Testis (tissue), 3 donors: ENCODE measurements around the gene PDE1A. TPM values are rescaled to one million over a fixed set of nuclear protein-coding genes. Genes with fewer than 3 reads are reported as not detected.

Experiments
- DNase-seq: peaks from one replicate; pipeline ENCODE4 v3.0.0-alpha.2; 2019
- H3K27ac ChIP-seq, 2 donors: fragments of 200-600 bp; sonication (generic); one replicate each; pipeline ENCODE4 v1.5.1; 2019
- H3K27me3 ChIP-seq: fragments of 200-600 bp; sonication (generic); one replicate; pipeline ENCODE4 v1.5.1; 2019
- H3K36me3 ChIP-seq: fragments of 200-600 bp; sonication (generic); one replicate; pipeline ENCODE4 v1.5.1; 2017; ENCODE audit warnings: low read depth; ENCODE audit errors: missing control alignments
- H3K4me1 ChIP-seq: fragments of 200-600 bp; sonication (generic); one replicate; pipeline ENCODE4 v1.5.1; 2019
- H3K4me3 ChIP-seq, 2 donors: fragments of 200-600 bp; sonication (generic); one replicate each; pipeline ENCODE4 v1.5.1; 2017 to 2019
- H3K9me3 ChIP-seq: fragments of 200-600 bp; sonication (generic); one replicate; pipeline ENCODE4 v1.5.1; 2017
- POLR2A ChIP-seq: fragments of 450-650 bp; IDR thresholded peaks from one replicate; pipeline ENCODE4 v1.6.1; 2017; ENCODE audit warnings: antibody characterized with exemption, mild to moderate bottlenecking, moderate library complexity
- WGBS, 2 donors: methylation state at CpG; one replicate each; pipeline ENCODE4 v1.1.5; 2018; 5-methylcytosine and 5-hydroxymethylcytosine counted together
- intact Hi-C: fragments of 100-400 bp; cut with DNase I; formaldehyde crosslinking; loops from one replicate; pipeline ENCODE4 v1.15.1; 2023; ENCODE audit warnings: low total_unique reads
- polyA plus RNA-seq: library from polyadenylated mRNA; stranded (reverse); fragments of 350-450 nt; fragmentation: Illumina TruSeq; extraction: RNeasy Lipid Tissue Mini Kit (QIAGEN cat#74804); gene quantifications from one replicate; pipeline ENCODE4 v1.2.3, GENCODE V29; 2014; ENCODE audit warnings: low read depth, low replicate concordance; ENCODE audit not compliant: insufficient read depth
- total RNA-seq, 2 donors: library from RNA; depleted of rRNA; stranded (reverse); fragments of >200 nt; gene quantifications; one replicate each; pipeline ENCODE4 v1.2.3, GENCODE V29; 2016
- TF ChIP-seq, protein P1 (sequence below), 3 experiments: fragments of 450-650 bp in 2 of 3; fragments of 200-600 bp in 1 of 3; sonication (generic) in 1 of 3; IDR thresholded peaks; one replicate each; pipeline ENCODE4 v1.5.1; 2016 to 2019; ENCODE audit warnings: antibody characterized with exemption in 3 of 3, mild to moderate bottlenecking in 2 of 3, moderate library complexity in 1 of 3

The PDE1A gene
- total and polyA plus RNA-seq, 3 donors from 2014 or later: 15.2 to 45.0 (median 29.8) TPM

DNA sequence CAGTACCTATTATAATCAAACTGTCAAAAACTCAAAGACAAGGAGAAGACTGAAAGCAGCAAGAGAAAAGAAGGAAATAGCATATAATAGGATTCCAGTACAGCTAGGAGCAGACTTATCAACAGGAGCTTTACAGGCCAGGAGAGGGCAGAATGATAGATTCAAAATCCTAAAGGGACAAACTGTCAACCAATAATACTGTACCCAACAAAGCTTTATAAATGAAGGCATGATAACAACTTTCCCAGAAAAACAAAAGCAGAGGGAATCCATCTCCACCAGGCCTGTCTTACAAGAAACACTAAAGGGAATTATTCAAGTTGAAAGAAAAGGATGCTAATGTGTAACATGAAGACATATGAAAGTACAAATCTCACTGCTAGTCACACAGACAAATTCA, 42.0 kb downstream of the PDE1A start:
- no peak for DNase-seq
- no peaks in the 10 kb centered on the region for H3K36me3 ChIP-seq
- no peaks in the 10 kb centered on the region for H3K27me3 ChIP-seq
- intact Hi-C loops: no loop called here
- no peak overlapping the region for H3K4me3 ChIP-seq
- no peaks in the 10 kb centered on the region for H3K9me3 ChIP-seq
- no peak overlapping the region for H3K27ac ChIP-seq
- TF ChIP-seq, protein P1, sequence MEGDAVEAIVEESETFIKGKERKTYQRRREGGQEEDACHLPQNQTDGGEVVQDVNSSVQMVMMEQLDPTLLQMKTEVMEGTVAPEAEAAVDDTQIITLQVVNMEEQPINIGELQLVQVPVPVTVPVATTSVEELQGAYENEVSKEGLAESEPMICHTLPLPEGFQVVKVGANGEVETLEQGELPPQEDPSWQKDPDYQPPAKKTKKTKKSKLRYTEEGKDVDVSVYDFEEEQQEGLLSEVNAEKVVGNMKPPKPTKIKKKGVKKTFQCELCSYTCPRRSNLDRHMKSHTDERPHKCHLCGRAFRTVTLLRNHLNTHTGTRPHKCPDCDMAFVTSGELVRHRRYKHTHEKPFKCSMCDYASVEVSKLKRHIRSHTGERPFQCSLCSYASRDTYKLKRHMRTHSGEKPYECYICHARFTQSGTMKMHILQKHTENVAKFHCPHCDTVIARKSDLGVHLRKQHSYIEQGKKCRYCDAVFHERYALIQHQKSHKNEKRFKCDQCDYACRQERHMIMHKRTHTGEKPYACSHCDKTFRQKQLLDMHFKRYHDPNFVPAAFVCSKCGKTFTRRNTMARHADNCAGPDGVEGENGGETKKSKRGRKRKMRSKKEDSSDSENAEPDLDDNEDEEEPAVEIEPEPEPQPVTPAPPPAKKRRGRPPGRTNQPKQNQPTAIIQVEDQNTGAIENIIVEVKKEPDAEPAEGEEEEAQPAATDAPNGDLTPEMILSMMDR (IDR thresholded peaks at IDR 0.05): no peak
- no peak for TF ChIP-seq POLR2A
- no peaks in the 10 kb centered on the region for H3K4me1 ChIP-seq

DNA sequence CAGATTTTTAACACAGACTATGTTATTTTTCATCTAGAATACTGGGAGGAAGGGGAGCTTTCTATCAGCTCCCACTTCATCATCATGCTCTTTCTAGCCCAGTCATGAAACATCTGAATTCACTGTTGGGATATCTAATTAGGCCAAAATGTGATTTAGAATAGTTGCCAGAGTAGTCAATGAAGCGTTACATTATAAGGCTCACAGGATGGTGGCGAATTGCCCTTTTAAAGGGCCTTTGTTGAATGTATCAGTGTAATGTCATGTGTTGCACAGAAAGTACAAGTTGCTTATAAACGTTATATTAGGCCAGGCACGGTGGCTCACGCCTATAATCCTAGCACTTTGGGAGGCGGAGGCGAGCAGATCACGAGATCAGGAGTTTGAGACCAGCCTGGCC, 45.6 kb downstream of the PDE1A start:
- Histone ChIP-seq H3K36me3 (no peaks in the 10 kb centered on the region), H3K4me3 (no peak overlapping the region), H3K27ac (peak overlapping the region in 1 of 2 donors; percentile 8), H3K4me1 (no peaks in the 10 kb centered on the region), H3K9me3 (no peaks in the 10 kb centered on the region), H3K27me3 (no peaks in the 10 kb centered on the region)
- 66 to 84% methylated on average over 8 of the region's 8 CpGs for WGBS, 2 donors
- intact Hi-C loops: no loop called here
- TF ChIP-seq POLR2A: no peak
- TF ChIP-seq, protein P1 (IDR thresholded peaks at IDR 0.05): no peak
- DNase-seq: peak; percentile 37

DNA sequence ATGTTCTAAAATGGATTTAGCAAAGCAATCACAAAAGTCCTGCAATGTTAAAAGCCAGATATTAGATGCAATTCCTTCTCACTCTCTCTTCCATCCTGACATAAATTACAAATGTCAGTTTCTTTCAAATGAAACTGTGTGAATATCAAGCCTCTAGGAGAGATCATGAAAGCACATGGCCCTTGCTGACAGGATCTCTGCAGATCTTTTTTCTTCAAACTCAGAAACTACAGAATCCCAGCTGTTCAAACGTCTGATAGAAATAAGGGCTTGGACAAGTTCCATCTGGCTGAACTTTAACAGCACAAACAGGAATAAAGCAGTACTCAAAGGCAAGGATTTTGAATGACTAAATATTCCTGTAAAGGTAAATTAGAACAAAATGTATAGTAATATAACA, 47.6 kb downstream of the PDE1A start:
- DNase-seq: no peak
- 20 to 34% methylated on average over 1 of the region's 1 CpG for WGBS, 2 donors
- intact Hi-C loops: no loop called here
- H3K4me1 ChIP-seq: no peaks in the 10 kb centered on the region
- TF ChIP-seq POLR2A: no peak
- TF ChIP-seq, protein P1 (IDR thresholded peaks at IDR 0.05): no peak
- H3K27ac ChIP-seq: peak overlapping the region in 1 of 2 donors; percentile 8
- no peaks in the 10 kb centered on the region for H3K9me3 ChIP-seq
- no peaks in the 10 kb centered on the region for H3K36me3 ChIP-seq
- H3K27me3 ChIP-seq: no peaks in the 10 kb centered on the region
- H3K4me3 ChIP-seq: no peak overlapping the region

DNA sequence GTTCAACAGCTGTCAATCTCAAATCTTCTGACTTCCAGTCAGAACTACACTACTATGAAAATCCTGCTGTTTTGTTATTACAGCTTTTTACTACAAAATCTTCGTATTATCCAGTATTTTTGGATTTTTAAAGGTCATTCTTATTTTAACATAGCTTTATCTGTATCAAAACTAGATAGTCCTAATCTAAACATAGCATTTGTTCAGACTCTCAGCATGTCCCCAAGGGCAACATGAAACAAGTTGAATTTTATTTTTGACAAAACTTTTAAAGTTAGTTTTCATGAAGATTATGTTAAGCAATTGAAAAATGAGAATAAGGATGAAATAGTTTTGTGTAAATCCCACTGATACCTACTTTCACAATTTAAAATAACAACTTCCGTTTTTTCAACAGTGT, 48.1 kb downstream of the PDE1A start:
- H3K36me3 ChIP-seq: no peaks in the 10 kb centered on the region
- WGBS, 2 donors: 28 to 32% methylated on average over 2 of the region's 2 CpGs
- H3K27me3 ChIP-seq: no peaks in the 10 kb centered on the region
- H3K27ac ChIP-seq: no peak overlapping the region
- H3K4me3 ChIP-seq: no peak overlapping the region
- no peak for DNase-seq
- intact Hi-C loops: no loop called here
- no peak for TF ChIP-seq POLR2A
- TF ChIP-seq, protein P1 (IDR thresholded peaks at IDR 0.05): no peak
- no peaks in the 10 kb centered on the region for H3K4me1 ChIP-seq
- H3K9me3 ChIP-seq: no peaks in the 10 kb centered on the region

DNA sequence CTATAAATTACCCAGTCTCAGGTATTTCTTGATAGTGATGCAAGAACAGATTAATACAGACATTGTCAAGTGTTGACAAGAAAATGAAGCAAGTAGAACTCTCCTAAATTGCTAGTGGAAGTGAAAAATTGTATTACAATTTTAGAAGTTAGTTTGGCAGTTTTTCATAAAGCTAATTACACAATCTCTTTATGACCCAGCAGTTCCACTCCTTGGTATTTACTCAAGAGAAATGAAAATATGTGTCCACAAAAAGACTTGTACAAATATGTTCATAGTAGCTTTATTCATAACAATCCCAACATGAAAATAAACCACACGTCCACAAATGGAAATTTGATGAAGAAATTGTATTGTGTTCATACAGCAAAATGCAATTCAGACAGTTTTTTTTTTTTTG, 49.4 kb downstream of the PDE1A start:
- Histone ChIP-seq H3K4me3 (no peak overlapping the region), H3K27ac (no peak overlapping the region), H3K27me3 (no peaks in the 10 kb centered on the region), H3K36me3 (no peaks in the 10 kb centered on the region), H3K9me3 (no peaks in the 10 kb centered on the region), H3K4me1 (no peaks in the 10 kb centered on the region)
- DNase-seq: no peak
- TF ChIP-seq, protein P1 (IDR thresholded peaks at IDR 0.05): no peak
- WGBS, 2 donors: 72 to 87% methylated on average over 1 of the region's 1 CpG
- intact Hi-C loops: no loop called here
